HepG2 (cell line): ENCODE data around the gene SF3B2. TPM values are rescaled to one million over a fixed set of nuclear protein-coding genes. Genes with fewer than 3 reads are reported as not detected.
"Not testable (repeated sequence)": the region's sequence is repeated elsewhere in the genome, so short reads cannot be mapped to it uniquely, and the experiment has no call there.

Source experiments
- ATAC-seq: fragments of 200-7000 bp; cut with Tn5 transposase; 3 replicates; pipeline ENCODE4 v1.9.1; 2020; ENCODE audit warnings: mild to moderate bottlenecking, moderate library complexity
- BruUV-seq: library from RNA; stranded (reverse); fragments of 400-500 nt; replicated peaks from 2 replicates; lab custom pipeline; 2021; lab: Mats Ljungman, UMichigan
- CTCF ChIA-PET: fragments of 300-600 bp; formaldehyde crosslinking; extraction: SDS; loops from one replicate; lab custom pipeline; 2021; ENCODE audit warnings: low total read pairs, inconsistent platforms, low intra/inter-chr PET ratio; lab: Yijun Ruan, JAX
- POLR2A ChIA-PET: fragments of 350-600 bp; sonication (Branson Sonifier 250); formaldehyde crosslinking; loops from one replicate; lab custom pipeline; 2020; ENCODE audit warnings: antibody characterized with exemption, inconsistent platforms; lab: Yijun Ruan, JAX
- DNase-seq: peaks from one replicate; pipeline ENCODE4 v3.0.0-alpha.2; 2015; ENCODE audit warnings: low spot score
- FAIRE-seq: peaks from 3 replicates; lab custom pipeline; 2011; peaks lifted over from hg19 to GRCh38; lab: Jason Lieb, UNC
- H2AFZ ChIP-seq: one replicate; pipeline ENCODE4 v1.6.1; 2011; ENCODE audit warnings: low read length, inconsistent platforms
- H3K27ac ChIP-seq: fragments of 300-600 bp; 3 replicates; pipeline ENCODE4 v1.8.0; 2011; ENCODE audit warnings: mixed run types, mild to moderate bottlenecking, mixed read lengths, low read length, inconsistent platforms; ENCODE audit not compliant: insufficient read depth; ENCODE audit errors: extremely low read length
- H3K27me3 ChIP-seq, 2 experiments: fragments of 200-600 bp in 1 of 2; 2 replicates in 1 of 2; 3 replicates in 1 of 2; pipeline versions ENCODE4 v1.6.0 to v1.8.0; 2011; ENCODE audit warnings: low read length in 2 of 2, mild to moderate bottlenecking in 2 of 2, moderate library complexity in 2 of 2, inconsistent platforms in 1 of 2; ENCODE audit not compliant: insufficient read depth in 2 of 2, control insufficient read depth in 1 of 2
- H3K36me3 ChIP-seq, 2 experiments: fragments of 200-600 bp in 1 of 2; replicated peaks in 1 of 2; 2 replicates in 1 of 2; 3 replicates in 1 of 2; pipeline versions ENCODE4 v1.5.1 to v1.8.0; 2011; ENCODE audit warnings: low read length in 2 of 2, inconsistent platforms in 1 of 2; ENCODE audit not compliant: insufficient read depth in 2 of 2, control insufficient read depth in 1 of 2
- H3K4me1 ChIP-seq: 2 replicates; pipeline ENCODE4 v1.5.1; 2012; ENCODE audit warnings: low read length, inconsistent platforms; ENCODE audit not compliant: insufficient read depth
- H3K4me2 ChIP-seq: 2 replicates; pipeline ENCODE4 v1.6.0; 2011; ENCODE audit warnings: low read depth, low read length, inconsistent platforms
- H3K4me3 ChIP-seq, 3 experiments: fragments of 200-600 bp in 1 of 3; sonication (generic), shearing (Covaris generic) in 1 of 3; replicated peaks in 1 of 3; 2 replicates each; pipeline ENCODE4 v1.5.1; 2011 to 2016; ENCODE audit warnings: low read length in 3 of 3, inconsistent platforms in 2 of 3, low read depth in 2 of 3, mild to moderate bottlenecking in 2 of 3, control low read depth in 1 of 3, mixed read lengths in 1 of 3; ENCODE audit not compliant: insufficient read depth in 1 of 3
- H3K79me2 ChIP-seq: one replicate; pipeline ENCODE4 v1.6.1; 2011; ENCODE audit warnings: low read length, inconsistent platforms; ENCODE audit not compliant: insufficient read depth
- H3K9ac ChIP-seq: 2 replicates; pipeline ENCODE4 v1.6.0; 2011; ENCODE audit warnings: mild to moderate bottlenecking, low read depth, low read length, inconsistent platforms; ENCODE audit not compliant: insufficient read depth
- H3K9me3 ChIP-seq: 2 replicates; pipeline ENCODE4 v1.5.1; 2012; ENCODE audit warnings: mild to moderate bottlenecking, low read length
- H4K20me1 ChIP-seq: 2 replicates; pipeline ENCODE4 v1.6.0; 2011; ENCODE audit warnings: inconsistent platforms, mild to moderate bottlenecking, low read length, moderate library complexity; ENCODE audit not compliant: insufficient read depth
- CREB3 ChIP-seq: sonication (generic); formaldehyde crosslinking; IDR thresholded peaks from 2 replicates; pipeline ENCODE4 v1.5.0; 2020; ENCODE audit warnings: missing genetic modification reagents
- MAFK ChIP-seq, 2 experiments: IDR thresholded peaks in 1 of 2; conservative IDR thresholded peaks in 1 of 2; 2 replicates each; pipeline ENCODE4 v1.6.1; 2011; ENCODE audit warnings: improper control_type of control experiment in 2 of 2, low read length in 2 of 2
- SIX1 ChIP-seq: sonication (generic); formaldehyde crosslinking; IDR thresholded peaks from 2 replicates; pipeline ENCODE4 v1.4.0; 2020; ENCODE audit warnings: missing genetic modification reagents, borderline replicate concordance
- ZNF18 ChIP-seq: sonication (generic); formaldehyde crosslinking; IDR thresholded peaks from 2 replicates; pipeline ENCODE4 v1.8.0; 2022; ENCODE audit warnings: mild to moderate bottlenecking, missing genetic modification reagents; ENCODE audit not compliant: insufficient replicate concordance
- WGBS: methylation state at CpG from one replicate; pipeline ENCODE4 v1.1.6; 2017; ENCODE audit warnings: low lambda C conversion rate; 5-methylcytosine and 5-hydroxymethylcytosine counted together
- in situ Hi-C: cut with HindIII; loops from 2 replicates; pipeline ENCODE4 v1.10.0; 2017; ENCODE audit warnings: low pct_unique_long_range_greater_than_20kb; ENCODE audit not compliant: extremely low pct_ligation_motif_present
- intact Hi-C: fragments of 100-400 bp; cut with micrococcal nuclease; formaldehyde crosslinking; loops from one replicate; pipeline ENCODE4 v1.10.0; 2022; ENCODE audit not compliant: unreplicated experiment
- polyA plus RNA-seq, 8 experiments: library from polyadenylated mRNA; depleted of rRNA in 3 of 8; stranded (reverse) in 7 of 8; unstranded in 1 of 8; fragments of >200 nt; fragmentation: Illumina TruSeq in 4 of 8; extraction: Trizol in 4 of 8; gene quantifications; 2 replicates each; pipeline versions ENCODE4 v1.2.1 to v1.2.3, GENCODE V29; 2011 to 2016; ENCODE audit warnings: low read depth in 4 of 8, missing spikeins in 1 of 8, mixed read lengths in 1 of 8; ENCODE audit not compliant: insufficient read depth in 1 of 8
- total RNA-seq, 5 experiments: library from RNA; depleted of rRNA; stranded (reverse); fragments of >200 nt; fragmentation: Illumina TruSeq; extraction: Trizol; gene quantifications; 2 replicates each; pipeline ENCODE4 v1.2.3, GENCODE V29; 2016; ENCODE audit warnings: low read depth in 1 of 5
- TF ChIP-seq, protein P1 (sequence below): sonication (generic); formaldehyde crosslinking; IDR thresholded peaks from 2 replicates; pipeline ENCODE4 v1.5.0; 2020; ENCODE audit warnings: missing genetic modification reagents, mild to moderate bottlenecking, borderline replicate concordance

The SF3B2 gene
- total and polyA plus RNA-seq, 2 of the 13 experiments (the other 11 are each of a cell fraction or from before 2014, with no cell fraction given) = 70.4 to 153 TPM

DNA sequence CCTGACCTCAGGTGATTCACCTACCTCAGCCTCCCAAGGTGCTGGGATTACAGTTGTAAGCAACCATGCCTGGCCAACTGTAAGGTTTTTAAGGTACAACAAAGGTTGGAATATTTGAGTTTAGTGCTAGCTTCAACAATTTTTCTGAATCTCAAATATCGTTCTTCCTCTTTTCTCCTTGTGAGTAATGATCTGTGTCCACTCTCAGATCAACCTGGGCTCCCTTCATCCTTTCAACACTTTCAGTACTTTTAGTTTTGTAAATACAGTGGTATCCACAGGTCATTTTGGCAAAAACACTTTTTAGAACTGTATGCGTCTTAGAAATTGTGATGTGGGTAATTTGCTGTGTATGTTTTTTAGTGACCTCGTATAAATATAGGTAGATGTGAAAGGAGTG is 25.8 kb downstream of the SF3B2 start (continued):
- TF ChIP-seq, protein P1, sequence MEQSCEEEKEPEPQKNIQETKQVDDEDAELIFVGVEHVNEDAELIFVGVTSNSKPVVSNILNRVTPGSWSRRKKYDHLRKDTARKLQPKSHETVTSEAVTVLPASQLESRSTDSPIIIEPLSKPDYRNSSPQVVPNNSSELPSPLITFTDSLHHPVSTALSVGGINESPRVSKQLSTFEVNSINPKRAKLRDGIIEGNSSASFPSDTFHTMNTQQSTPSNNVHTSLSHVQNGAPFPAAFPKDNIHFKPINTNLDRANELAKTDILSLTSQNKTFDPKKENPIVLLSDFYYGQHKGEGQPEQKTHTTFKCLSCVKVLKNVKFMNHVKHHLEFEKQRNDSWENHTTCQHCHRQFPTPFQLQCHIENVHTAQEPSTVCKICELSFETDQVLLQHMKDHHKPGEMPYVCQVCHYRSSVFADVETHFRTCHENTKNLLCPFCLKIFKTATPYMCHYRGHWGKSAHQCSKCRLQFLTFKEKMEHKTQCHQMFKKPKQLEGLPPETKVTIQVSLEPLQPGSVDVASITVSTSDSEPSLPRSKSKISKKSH (CRISPR knock-in tag) = no peak
- TF ChIP-seq SIX1 (CRISPR knock-in tag) (no peak), CREB3 (CRISPR knock-in tag) (no peak), ZNF18 (no peak)

GRCh38 chr11:66078949-66079348 is 26.8 kb downstream of the SF3B2 start:
- ATAC-seq, intact Hi-C loops: not testable (repeated sequence)
- H3K79me2 ChIP-seq = peaks cover 14% of the 10 kb centered on the region

More at GRCh38 chr11:66078949-66079348, 26.8 kb downstream of the SF3B2 start:
- H2AFZ ChIP-seq, H3K9me3 ChIP-seq, in situ Hi-C loops, H3K4me3 ChIP-seq, H3K36me3 ChIP-seq, H3K4me2 ChIP-seq, H3K27me3 ChIP-seq, POLR2A ChIA-PET, BruUV-seq, DNase-seq, FAIRE-seq, CTCF ChIA-PET, H3K9ac ChIP-seq, H3K27ac ChIP-seq, H4K20me1 ChIP-seq: not testable (repeated sequence)
- 97% methylated on average over 7 of the region's 7 CpGs for WGBS
- 0 out of 4 replicates have a peak, but pooled peaks of 1 of the 2 experiments have one; percentile 1 for TF ChIP-seq MAFK (conservative IDR thresholded peaks at IDR 0.05 in 1 of 2, IDR thresholded peaks at IDR 0.05 in 1 of 2; ENCODE audit: low read length in 2 of 2)
- H3K4me1 ChIP-seq = peaks cover 39% of the 10 kb centered on the region
